Ectodermal cell (in vitro differentiated cells): ENCODE measurements around the gene TP53AIP1.

Experiments used
- H3K27ac ChIP-seq: 2 replicates; pipeline ENCODE4 v1.7.0; 2013; ENCODE audit warnings: mild to moderate bottlenecking, low read depth, low read length; ENCODE audit not compliant: insufficient read depth, poor library complexity, severe bottlenecking
- H3K27me3 ChIP-seq: 2 replicates; pipeline ENCODE4 v1.7.0; 2013; ENCODE audit warnings: mild to moderate bottlenecking, low read length; ENCODE audit not compliant: insufficient read depth, control insufficient read depth, poor library complexity, severe bottlenecking
- H3K36me3 ChIP-seq: one replicate; pipeline ENCODE4 v1.7.0; 2013; ENCODE audit warnings: low read length; ENCODE audit not compliant: control insufficient read depth, insufficient read depth
- H3K4me1 ChIP-seq: one replicate; pipeline ENCODE4 v1.7.0; 2013; ENCODE audit warnings: low read length; ENCODE audit not compliant: control insufficient read depth, insufficient read depth
- H3K4me3 ChIP-seq: 2 replicates; pipeline ENCODE4 v1.7.0; 2013; ENCODE audit warnings: low read depth, low read length, control low read depth; ENCODE audit not compliant: insufficient read depth
- H3K9me3 ChIP-seq: 2 replicates; pipeline ENCODE4 v1.7.0; 2013; ENCODE audit warnings: mild to moderate bottlenecking, low read length, moderate library complexity; ENCODE audit not compliant: control insufficient read depth
- WGBS, 2 experiments: methylation state at CpG; one replicate each; pipeline ENCODE4 v1.1.7; 2013; ENCODE audit warnings: missing lambda C conversion rate in 2 of 2; 5-methylcytosine and 5-hydroxymethylcytosine counted together

The TP53AIP1 gene

DNA sequence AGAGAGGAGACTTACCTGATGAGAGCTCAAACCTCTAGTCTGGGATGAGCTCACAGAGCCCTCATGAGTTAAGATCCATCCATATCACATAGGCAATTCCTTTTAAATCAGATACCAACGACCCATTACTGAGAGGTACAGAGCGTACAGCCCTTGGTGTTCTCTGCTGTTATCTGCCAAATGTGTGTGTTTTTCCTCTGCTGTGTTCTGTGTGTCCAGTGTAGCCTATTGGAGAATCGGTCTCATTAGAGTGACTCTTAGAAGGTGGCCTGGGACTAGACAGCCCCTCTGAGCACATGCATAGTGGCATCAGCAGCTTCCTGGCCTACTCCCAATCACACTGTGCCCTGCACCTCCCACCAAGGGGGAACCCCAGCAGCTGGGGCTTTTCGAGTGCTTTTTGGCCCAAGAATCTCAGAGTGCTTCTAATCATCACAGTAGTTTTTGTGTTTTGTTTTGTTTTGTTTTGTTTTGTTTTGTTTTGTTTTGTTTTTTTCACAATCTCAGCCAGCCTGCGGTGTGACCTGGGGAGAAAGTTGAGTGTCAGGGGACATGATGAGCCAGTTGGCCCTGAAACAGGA, 25.4 kb downstream of the TP53AIP1 start:
- Histone ChIP-seq H3K27me3 (no peaks in the 10 kb centered on the region), H3K9me3 (no peaks in the 10 kb centered on the region), H3K4me1 (peaks cover 5% of the 10 kb centered on the region), H3K36me3 (no peaks in the 10 kb centered on the region), H3K27ac (no peak overlapping the region), H3K4me3 (no peak overlapping the region)
- 54 to 58% methylated on average over 5 of the region's 5 CpGs for WGBS, 2 experiments

DNA sequence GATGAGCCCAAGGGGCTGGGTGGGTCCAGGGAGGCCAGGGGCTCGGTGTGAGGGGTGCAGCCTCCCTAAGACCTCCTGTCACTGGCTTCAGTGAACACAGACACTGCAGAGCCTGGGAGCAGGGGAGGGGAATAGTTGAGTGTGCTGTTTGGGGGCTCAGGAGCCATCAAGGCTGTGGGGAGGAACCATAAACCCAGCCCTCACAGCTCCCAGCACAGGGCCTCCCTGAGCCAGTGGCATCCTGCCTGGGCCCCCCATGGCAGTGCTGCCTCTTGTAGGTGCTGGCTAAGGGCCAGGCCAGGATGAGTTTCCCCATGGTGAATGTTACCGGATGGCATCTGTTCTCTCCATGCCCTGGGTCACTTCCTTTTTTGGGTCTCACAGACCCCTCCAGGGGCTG, 26.0 kb downstream of the TP53AIP1 start:
- Histone ChIP-seq H3K9me3 (no peaks in the 10 kb centered on the region), H3K4me3 (no peak overlapping the region), H3K4me1 (peaks cover 5% of the 10 kb centered on the region), H3K27me3 (no peaks in the 10 kb centered on the region), H3K27ac (no peak overlapping the region), H3K36me3 (no peaks in the 10 kb centered on the region)
- 93 to 95% methylated on average over 2 of the region's 2 CpGs for WGBS, 2 experiments

GRCh38 chr11:128916037-128916572, 26.6 kb downstream of the TP53AIP1 start:
- H3K4me1 ChIP-seq: peaks cover 5% of the 10 kb centered on the region
- H3K27me3 ChIP-seq: no peaks in the 10 kb centered on the region
- no peaks in the 10 kb centered on the region for H3K36me3 ChIP-seq
- no peak overlapping the region for H3K4me3 ChIP-seq
- 58 to 63% methylated on average over 3 of the region's 3 CpGs for WGBS, 2 experiments
- no peaks in the 10 kb centered on the region for H3K9me3 ChIP-seq
- H3K27ac ChIP-seq: no peak overlapping the region

- Histone ChIP-seq H3K27ac (no peak overlapping the region), H3K27me3 (no peaks in the 10 kb centered on the region), H3K9me3 (no peaks in the 10 kb centered on the region), H3K4me3 (no peak overlapping the region), H3K36me3 (no peaks in the 10 kb centered on the region), H3K4me1 (peaks cover 5% of the 10 kb centered on the region)
- 85 to 92% methylated on average over 6 of the region's 6 CpGs for WGBS, 2 experiments
Observed at GRCh38 chr11:128915149-128915521, 27.5 kb downstream of the TP53AIP1 start.

DNA sequence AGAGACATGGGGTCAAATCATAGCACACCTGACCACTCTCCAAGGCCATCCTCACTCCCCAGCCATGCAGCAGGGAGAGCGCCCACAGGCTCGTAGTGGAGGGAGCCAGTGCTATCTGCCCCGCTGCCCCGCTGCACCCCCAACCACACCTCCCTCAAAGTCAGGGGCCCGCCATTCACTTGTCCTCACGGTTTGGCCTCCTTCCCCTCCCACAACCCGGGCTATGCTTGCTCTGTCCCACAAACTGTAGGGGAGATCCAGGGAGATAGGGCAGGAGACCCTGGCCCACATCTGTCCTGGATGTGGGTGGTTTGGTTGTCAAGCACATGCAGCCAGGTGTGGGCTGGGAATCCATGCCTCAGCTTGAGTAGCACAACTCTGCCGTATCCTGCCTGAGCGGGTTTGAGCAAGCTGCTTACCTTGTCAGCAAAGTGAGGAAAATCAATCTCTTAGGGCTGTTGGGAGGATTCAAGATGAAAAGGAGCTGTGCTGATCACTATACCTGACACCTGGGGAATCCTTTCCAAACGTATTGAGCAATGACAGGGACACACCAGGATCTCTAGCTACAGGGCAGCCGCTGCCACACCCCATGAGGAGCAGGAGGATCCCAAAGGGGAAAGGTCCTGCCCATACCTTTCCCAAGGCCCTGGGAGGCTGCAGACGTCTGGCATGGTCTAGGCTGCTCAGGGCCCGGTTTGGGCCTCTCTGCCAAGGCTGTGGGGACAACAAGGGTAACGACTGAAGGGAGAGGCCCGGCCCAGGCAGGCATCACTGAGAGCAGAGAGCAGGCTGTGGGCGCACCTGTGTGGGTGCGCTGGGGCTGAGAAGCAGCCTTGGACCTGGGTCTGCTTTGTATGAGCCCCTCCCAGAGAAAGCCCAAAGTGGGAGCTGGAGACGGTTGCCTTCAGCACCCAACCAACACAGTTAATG, 28.2 kb downstream of the TP53AIP1 start:
- peaks cover 5% of the 10 kb centered on the region for H3K4me1 ChIP-seq
- 86 to 88% methylated on average over 16 to 18 of the region's 18 CpGs for WGBS, 2 experiments
- no peaks in the 10 kb centered on the region for H3K36me3 ChIP-seq
- H3K27ac ChIP-seq: no peak overlapping the region
- no peak overlapping the region for H3K4me3 ChIP-seq
- H3K9me3 ChIP-seq: no peaks in the 10 kb centered on the region
- no peaks in the 10 kb centered on the region for H3K27me3 ChIP-seq

DNA sequence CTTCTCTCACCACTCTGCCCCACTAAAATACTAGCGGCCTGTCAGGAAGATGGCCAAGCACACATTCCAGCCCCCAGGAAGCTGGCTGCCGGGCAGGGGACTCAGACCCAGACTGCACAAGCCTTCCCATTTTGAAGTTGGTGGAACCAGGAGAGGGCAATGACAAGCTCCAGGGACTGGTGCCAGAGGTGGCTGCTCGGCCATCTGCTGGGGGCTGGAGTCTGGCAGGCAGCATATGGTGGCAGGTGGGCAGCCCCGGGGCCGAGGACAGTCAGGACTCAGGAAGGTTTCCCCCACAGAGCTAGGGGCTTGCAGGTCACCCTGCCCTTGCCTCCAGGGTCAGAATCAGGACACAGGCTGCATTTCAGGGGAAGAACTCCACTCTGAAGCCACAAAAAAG, 28.9 kb downstream of the TP53AIP1 start:
- WGBS, 2 experiments: 92% methylated on average over 5 of the region's 5 CpGs
- Histone ChIP-seq H3K27ac (no peak overlapping the region), H3K27me3 (no peaks in the 10 kb centered on the region), H3K4me1 (peaks cover 5% of the 10 kb centered on the region), H3K36me3 (no peaks in the 10 kb centered on the region), H3K4me3 (no peak overlapping the region), H3K9me3 (no peaks in the 10 kb centered on the region)

DNA sequence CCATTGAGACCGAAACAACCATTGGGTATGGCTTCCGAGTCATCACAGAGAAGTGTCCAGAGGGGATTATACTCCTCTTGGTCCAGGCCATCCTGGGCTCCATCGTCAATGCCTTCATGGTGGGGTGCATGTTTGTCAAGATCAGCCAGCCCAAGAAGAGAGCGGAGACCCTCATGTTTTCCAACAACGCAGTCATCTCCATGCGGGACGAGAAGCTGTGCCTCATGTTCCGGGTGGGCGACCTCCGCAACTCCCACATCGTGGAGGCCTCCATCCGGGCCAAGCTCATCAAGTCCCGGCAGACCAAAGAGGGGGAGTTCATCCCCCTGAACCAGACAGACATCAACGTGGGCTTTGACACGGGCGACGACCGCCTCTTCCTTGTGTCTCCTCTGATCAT, 31.0 kb downstream of the TP53AIP1 start:
- no peak overlapping the region for H3K4me3 ChIP-seq
- WGBS, 2 experiments: 95 to 97% methylated on average over 18 of the region's 18 CpGs
- no peaks in the 10 kb centered on the region for H3K36me3 ChIP-seq
- H3K27me3 ChIP-seq: peaks cover 10% of the 10 kb centered on the region
- H3K4me1 ChIP-seq: no peaks in the 10 kb centered on the region
- H3K9me3 ChIP-seq: no peaks in the 10 kb centered on the region
- no peak overlapping the region for H3K27ac ChIP-seq

GRCh38 chr11:128911239-128911638, 31.4 kb downstream of the TP53AIP1 start:
- no peaks in the 10 kb centered on the region for H3K36me3 ChIP-seq
- H3K4me3 ChIP-seq: no peak overlapping the region
- no peaks in the 10 kb centered on the region for H3K9me3 ChIP-seq
- H3K4me1 ChIP-seq: no peaks in the 10 kb centered on the region
- peaks cover 14% of the 10 kb centered on the region for H3K27me3 ChIP-seq
- H3K27ac ChIP-seq: no peak overlapping the region
- WGBS, 2 experiments: 97% methylated on average over 17 of the region's 17 CpGs

- H3K27me3 ChIP-seq: peaks cover 21% of the 10 kb centered on the region
- no peaks in the 10 kb centered on the region for H3K4me1 ChIP-seq
- 89 to 91% methylated on average over 3 of the region's 3 CpGs for WGBS, 2 experiments
Observed at GRCh38 chr11:128910576-128910975, 32.1 kb downstream of the TP53AIP1 start.

GRCh38 chr11:128909438-128910125, 33.1 kb downstream of the TP53AIP1 start:
- H3K9me3 ChIP-seq: no peaks in the 10 kb centered on the region
- 91 to 94% methylated on average over 8 of the region's 8 CpGs for whole genome bisulfite sequencing, 2 experiments

More at GRCh38 chr11:128910576-128910975, 32.1 kb downstream of the TP53AIP1 start:
- no peak overlapping the region for H3K27ac ChIP-seq
- H3K4me3 ChIP-seq: no peak overlapping the region
- H3K36me3 ChIP-seq: no peaks in the 10 kb centered on the region
- no peaks in the 10 kb centered on the region for H3K9me3 ChIP-seq

More at GRCh38 chr11:128909438-128910125, 33.1 kb downstream of the TP53AIP1 start:
- H3K27me3 ChIP-seq: peaks cover 31% of the 10 kb centered on the region
- peaks cover 4% of the 10 kb centered on the region for H3K4me1 ChIP-seq
- no peak overlapping the region for H3K4me3 ChIP-seq
- H3K27ac ChIP-seq: no peak overlapping the region
- no peaks in the 10 kb centered on the region for H3K36me3 ChIP-seq
